Measurements from ENCODE around the gene PLA2G3. TPM values are rescaled to one million over a fixed set of nuclear protein-coding genes. Genes with fewer than 3 reads are reported as not detected.

The PLA2G3 gene
- total and polyA plus RNA-seq, 2 of the 13 experiments (the other 11 are each of a cell fraction or from before 2014, with no cell fraction given), result 0.12 to 0.42 TPM

DNA sequence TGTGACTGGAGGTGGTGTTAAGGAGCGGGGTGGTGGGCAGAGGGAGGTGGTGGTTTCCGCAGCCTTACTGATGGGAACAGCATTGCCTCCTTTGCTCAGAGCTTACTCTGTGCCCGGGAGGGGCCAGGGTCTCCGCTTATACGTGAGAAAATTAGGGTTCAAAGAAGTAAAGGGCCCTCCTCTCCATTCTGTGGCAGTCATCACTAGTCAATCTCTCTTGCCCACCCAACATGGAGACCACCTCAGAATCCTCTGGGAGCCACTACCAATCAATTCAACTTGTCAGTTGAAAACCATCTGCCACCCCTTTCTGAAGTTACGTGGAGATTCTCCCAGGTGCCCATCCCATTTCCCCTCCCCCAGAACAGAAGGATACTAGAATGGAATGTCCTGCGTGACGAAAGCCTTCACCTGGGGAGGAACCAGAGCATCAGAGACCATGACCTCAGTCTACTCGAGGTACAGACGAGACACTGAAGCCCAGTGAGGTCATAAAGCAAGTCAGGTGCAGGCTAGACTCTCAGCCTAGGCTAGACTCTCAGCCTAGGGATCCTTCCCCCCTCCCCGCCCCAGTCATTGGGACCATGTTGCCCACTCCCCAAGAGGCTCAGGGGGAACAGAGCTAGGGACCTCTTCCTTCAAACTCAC, 34.9 kb downstream of the PLA2G3 start:
- Histone ChIP-seq H3K79me2 (ENCODE audit: insufficient read depth, low read length) (no peaks in the 10 kb centered on the region), H3K9me3 (ENCODE audit: low read length) (no peaks in the 10 kb centered on the region), H3K4me3 (replicated peaks in 1 of 3; ENCODE audit: insufficient read depth in 1 of 3, low read depth in 2 of 3, low read length in 3 of 3) (no peak overlapping the region), H3K27me3 (ENCODE audit: control insufficient read depth in 1 of 2, insufficient read depth in 2 of 2, low read length in 2 of 2) (no peaks in the 10 kb centered on the region), H4K20me1 (ENCODE audit: insufficient read depth, low read length) (no peaks in the 10 kb centered on the region), H3K4me2 (ENCODE audit: low read depth, low read length) (no peak overlapping the region), H3K4me1 (ENCODE audit: insufficient read depth, low read length) (peaks cover 39% of the 10 kb centered on the region), H2AFZ (ENCODE audit: low read length) (no peak overlapping the region), H3K27ac (ENCODE audit: extremely low read length, insufficient read depth, low read length) (no peak overlapping the region), H3K9ac (ENCODE audit: insufficient read depth, low read depth, low read length) (no peak overlapping the region), H3K36me3 (replicated peaks in 1 of 2; ENCODE audit: control insufficient read depth in 1 of 2, insufficient read depth in 2 of 2, low read length in 2 of 2) (0 out of 5 replicates have a peak, but pooled peaks cover 0 to 1% of the 10 kb centered on the region in 2 experiments)
- ChIA-PET CTCF (ENCODE audit: low intra/inter-chr PET ratio, low total read pairs) (no interaction called here), POLR2A (no interaction called here)
- FAIRE-seq (no peak), DNase-seq (ENCODE audit: low spot score) (no peak), ATAC-seq (no peak)
- BruUV-seq (replicated peaks), result no TSS peak
- TF ChIP-seq, protein P1, sequence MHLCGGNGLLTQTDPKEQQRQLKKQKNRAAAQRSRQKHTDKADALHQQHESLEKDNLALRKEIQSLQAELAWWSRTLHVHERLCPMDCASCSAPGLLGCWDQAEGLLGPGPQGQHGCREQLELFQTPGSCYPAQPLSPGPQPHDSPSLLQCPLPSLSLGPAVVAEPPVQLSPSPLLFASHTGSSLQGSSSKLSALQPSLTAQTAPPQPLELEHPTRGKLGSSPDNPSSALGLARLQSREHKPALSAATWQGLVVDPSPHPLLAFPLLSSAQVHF (CRISPR knock-in tag; IDR thresholded peaks at IDR 0.05), result no peak
- 92% methylated on average over 7 of the region's 11 CpGs for WGBS (ENCODE audit: low lambda C conversion rate)
- intact Hi-C loops (cut with micrococcal nuclease; ENCODE audit: unreplicated experiment), result no loop called here
- in situ Hi-C loops (cut with HindIII; ENCODE audit: extremely low pct_ligation_motif_present, low pct_unique_long_range_greater_than_20kb), result no loop called here

DNA sequence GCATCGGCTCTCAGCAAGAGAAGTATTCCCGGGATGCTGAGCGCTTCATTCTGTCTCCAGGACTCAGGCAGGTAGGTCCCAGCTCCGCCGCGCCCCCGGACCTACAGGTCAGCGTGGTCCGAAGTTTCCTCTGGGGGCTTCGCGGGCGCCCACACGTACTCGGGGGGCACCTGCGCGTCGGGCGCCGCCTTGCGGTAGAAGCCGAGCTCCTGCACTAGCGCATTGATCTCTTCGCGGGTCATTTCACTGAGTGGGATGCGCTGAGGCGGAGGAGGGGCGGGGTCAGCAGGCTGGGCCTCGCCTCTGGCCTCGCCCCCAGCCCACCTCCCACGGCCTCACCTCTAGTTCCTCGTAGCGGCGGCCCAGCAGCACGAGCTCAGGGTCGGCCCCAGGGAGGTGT, 35.4 kb downstream of the PLA2G3 start:
- in situ Hi-C loops (cut with HindIII; ENCODE audit: extremely low pct_ligation_motif_present, low pct_unique_long_range_greater_than_20kb) (loop anchor here (5.0 kb wide), 1 partner anchor 37 kb away; the partner anchor contains the start of gene PLA2G3), intact Hi-C loops (cut with micrococcal nuclease; ENCODE audit: unreplicated experiment) (loop anchor here (1.0 kb wide), 1 partner anchor 31 kb away; no protein-coding TSS in a partner anchor)
- H4K20me1 ChIP-seq (ENCODE audit: insufficient read depth, low read length), result no peaks in the 10 kb centered on the region
- FAIRE-seq (no peak), DNase-seq (ENCODE audit: low spot score) (no peak), ATAC-seq (no peak)
- H3K9ac ChIP-seq (ENCODE audit: insufficient read depth, low read depth, low read length), result no peak overlapping the region
- no peaks in the 10 kb centered on the region for H3K27me3 ChIP-seq (ENCODE audit: control insufficient read depth in 1 of 2, insufficient read depth in 2 of 2, low read length in 2 of 2)
- WGBS (ENCODE audit: low lambda C conversion rate), result 94% methylated on average over 21 of the region's 35 CpGs
- ChIA-PET POLR2A (no interaction called here), CTCF (ENCODE audit: low intra/inter-chr PET ratio, low total read pairs) (no interaction called here)
- TF ChIP-seq, protein P2, sequence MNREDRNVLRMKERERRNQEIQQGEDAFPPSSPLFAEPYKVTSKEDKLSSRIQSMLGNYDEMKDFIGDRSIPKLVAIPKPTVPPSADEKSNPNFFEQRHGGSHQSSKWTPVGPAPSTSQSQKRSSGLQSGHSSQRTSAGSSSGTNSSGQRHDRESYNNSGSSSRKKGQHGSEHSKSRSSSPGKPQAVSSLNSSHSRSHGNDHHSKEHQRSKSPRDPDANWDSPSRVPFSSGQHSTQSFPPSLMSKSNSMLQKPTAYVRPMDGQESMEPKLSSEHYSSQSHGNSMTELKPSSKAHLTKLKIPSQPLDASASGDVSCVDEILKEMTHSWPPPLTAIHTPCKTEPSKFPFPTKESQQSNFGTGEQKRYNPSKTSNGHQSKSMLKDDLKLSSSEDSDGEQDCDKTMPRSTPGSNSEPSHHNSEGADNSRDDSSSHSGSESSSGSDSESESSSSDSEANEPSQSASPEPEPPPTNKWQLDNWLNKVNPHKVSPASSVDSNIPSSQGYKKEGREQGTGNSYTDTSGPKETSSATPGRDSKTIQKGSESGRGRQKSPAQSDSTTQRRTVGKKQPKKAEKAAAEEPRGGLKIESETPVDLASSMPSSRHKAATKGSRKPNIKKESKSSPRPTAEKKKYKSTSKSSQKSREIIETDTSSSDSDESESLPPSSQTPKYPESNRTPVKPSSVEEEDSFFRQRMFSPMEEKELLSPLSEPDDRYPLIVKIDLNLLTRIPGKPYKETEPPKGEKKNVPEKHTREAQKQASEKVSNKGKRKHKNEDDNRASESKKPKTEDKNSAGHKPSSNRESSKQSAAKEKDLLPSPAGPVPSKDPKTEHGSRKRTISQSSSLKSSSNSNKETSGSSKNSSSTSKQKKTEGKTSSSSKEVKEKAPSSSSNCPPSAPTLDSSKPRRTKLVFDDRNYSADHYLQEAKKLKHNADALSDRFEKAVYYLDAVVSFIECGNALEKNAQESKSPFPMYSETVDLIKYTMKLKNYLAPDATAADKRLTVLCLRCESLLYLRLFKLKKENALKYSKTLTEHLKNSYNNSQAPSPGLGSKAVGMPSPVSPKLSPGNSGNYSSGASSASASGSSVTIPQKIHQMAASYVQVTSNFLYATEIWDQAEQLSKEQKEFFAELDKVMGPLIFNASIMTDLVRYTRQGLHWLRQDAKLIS (CRISPR knock-in tag; IDR thresholded peaks at IDR 0.05), result no peak
- TF ChIP-seq AGO2 (optimal IDR thresholded peaks at IDR 0.05; ENCODE audit: low read depth, low read length) (peak; percentile 78), POLR2G (IDR thresholded peaks at IDR 0.05; ENCODE audit: low read depth, low read length) (peak; percentile 24; the same call in 1 of the 2 replicates)
- TF ChIP-seq, protein P3, sequence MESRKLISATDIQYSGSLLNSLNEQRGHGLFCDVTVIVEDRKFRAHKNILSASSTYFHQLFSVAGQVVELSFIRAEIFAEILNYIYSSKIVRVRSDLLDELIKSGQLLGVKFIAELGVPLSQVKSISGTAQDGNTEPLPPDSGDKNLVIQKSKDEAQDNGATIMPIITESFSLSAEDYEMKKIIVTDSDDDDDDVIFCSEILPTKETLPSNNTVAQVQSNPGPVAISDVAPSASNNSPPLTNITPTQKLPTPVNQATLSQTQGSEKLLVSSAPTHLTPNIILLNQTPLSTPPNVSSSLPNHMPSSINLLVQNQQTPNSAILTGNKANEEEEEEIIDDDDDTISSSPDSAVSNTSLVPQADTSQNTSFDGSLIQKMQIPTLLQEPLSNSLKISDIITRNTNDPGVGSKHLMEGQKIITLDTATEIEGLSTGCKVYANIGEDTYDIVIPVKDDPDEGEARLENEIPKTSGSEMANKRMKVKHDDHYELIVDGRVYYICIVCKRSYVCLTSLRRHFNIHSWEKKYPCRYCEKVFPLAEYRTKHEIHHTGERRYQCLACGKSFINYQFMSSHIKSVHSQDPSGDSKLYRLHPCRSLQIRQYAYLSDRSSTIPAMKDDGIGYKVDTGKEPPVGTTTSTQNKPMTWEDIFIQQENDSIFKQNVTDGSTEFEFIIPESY (CRISPR knock-in tag; IDR thresholded peaks at IDR 0.05), result peak; percentile 65
- no peaks in the 10 kb centered on the region for H3K79me2 ChIP-seq (ENCODE audit: insufficient read depth, low read length)
- peaks cover 39% of the 10 kb centered on the region for H3K4me1 ChIP-seq (ENCODE audit: insufficient read depth, low read length)
- BruUV-seq (replicated peaks), result no TSS peak
- no peak overlapping the region for H3K4me2 ChIP-seq (ENCODE audit: low read depth, low read length)
- peaks cover 1 to 6% of the 10 kb centered on the region in 2 experiments; a peak in 1 of 5 replicates for H3K36me3 ChIP-seq (replicated peaks in 1 of 2; ENCODE audit: control insufficient read depth in 1 of 2, insufficient read depth in 2 of 2, low read length in 2 of 2)
- H2AFZ ChIP-seq (ENCODE audit: low read length), result no peak overlapping the region
- no peaks in the 10 kb centered on the region for H3K9me3 ChIP-seq (ENCODE audit: low read length)
- no peak overlapping the region for H3K4me3 ChIP-seq (replicated peaks in 1 of 3; ENCODE audit: insufficient read depth in 1 of 3, low read depth in 2 of 3, low read length in 3 of 3)
- no peak overlapping the region for H3K27ac ChIP-seq (ENCODE audit: extremely low read length, insufficient read depth, low read length)
